Mucosa of rectum (tissue), 2 donors: ENCODE data around the gene CORO7.

Experiments used
- H3K27ac ChIP-seq, 2 donors: one replicate each; pipeline ENCODE4 v1.7.0; 2013; ENCODE audit warnings: inconsistent platforms in 2 of 2, low read depth in 2 of 2, low read length in 2 of 2
- H3K27me3 ChIP-seq, 2 donors: one replicate each; pipeline ENCODE4 v1.7.0; 2013; ENCODE audit warnings: low read length in 2 of 2; ENCODE audit not compliant: control insufficient read depth in 2 of 2, insufficient read depth in 2 of 2
- H3K36me3 ChIP-seq, 2 donors: one replicate each; pipeline ENCODE4 v1.7.0; 2013; ENCODE audit warnings: low read length in 2 of 2; ENCODE audit not compliant: control insufficient read depth in 2 of 2, insufficient read depth in 2 of 2
- H3K4me1 ChIP-seq, 2 donors: one replicate each; pipeline ENCODE4 v1.7.0; 2013; ENCODE audit warnings: low read length in 2 of 2, mild to moderate bottlenecking in 1 of 2; ENCODE audit not compliant: control insufficient read depth in 2 of 2, insufficient read depth in 2 of 2
- H3K4me3 ChIP-seq, 2 donors: one replicate each; pipeline ENCODE4 v1.7.0; 2013; ENCODE audit warnings: low read length in 2 of 2
- H3K9ac ChIP-seq, 2 donors: one replicate each; pipeline ENCODE4 v1.7.0; 2013; ENCODE audit warnings: low read length in 2 of 2, low read depth in 1 of 2, mild to moderate bottlenecking in 1 of 2
- H3K9me3 ChIP-seq, 2 donors: one replicate each; pipeline ENCODE4 v1.7.0; 2013; ENCODE audit warnings: low read length in 2 of 2; ENCODE audit not compliant: control insufficient read depth in 2 of 2
- donor health status: healthy.
- donor health status: Normal muscosa, but diverticular disease.

CORO7 gene

GRCh38 chr16:4314532-4315185 is 101.7 kb downstream of the CORO7 start:
- peak overlapping the region; percentile 61 to 68 for H3K27ac ChIP-seq
- H3K4me3 ChIP-seq, result peak overlapping the region; percentile 50 to 60
- H3K36me3 ChIP-seq, result no peaks in the 10 kb centered on the region
- peaks cover 11 to 21% of the 10 kb centered on the region in 2 donors for H3K4me1 ChIP-seq
- H3K9me3 ChIP-seq, result no peaks in the 10 kb centered on the region
- peak overlapping the region; percentile 38 to 51 for H3K9ac ChIP-seq
- H3K27me3 ChIP-seq, result peaks cover 8 to 21% of the 10 kb centered on the region in 2 donors

- no peaks in the 10 kb centered on the region for H3K9me3 ChIP-seq
- no peaks in the 10 kb centered on the region for H3K36me3 ChIP-seq
- H3K27me3 ChIP-seq, result peaks cover 8 to 18% of the 10 kb centered on the region in 2 donors
- H3K4me3 ChIP-seq, result peak overlapping the region in 1 of 2 donors; percentile 50
- no peak overlapping the region for H3K27ac ChIP-seq
- peaks cover 7 to 15% of the 10 kb centered on the region in 2 donors for H3K4me1 ChIP-seq
- no peak overlapping the region for H3K9ac ChIP-seq
Observed at GRCh38 chr16:4313563-4314531, 102.5 kb downstream of the CORO7 start.

DNA sequence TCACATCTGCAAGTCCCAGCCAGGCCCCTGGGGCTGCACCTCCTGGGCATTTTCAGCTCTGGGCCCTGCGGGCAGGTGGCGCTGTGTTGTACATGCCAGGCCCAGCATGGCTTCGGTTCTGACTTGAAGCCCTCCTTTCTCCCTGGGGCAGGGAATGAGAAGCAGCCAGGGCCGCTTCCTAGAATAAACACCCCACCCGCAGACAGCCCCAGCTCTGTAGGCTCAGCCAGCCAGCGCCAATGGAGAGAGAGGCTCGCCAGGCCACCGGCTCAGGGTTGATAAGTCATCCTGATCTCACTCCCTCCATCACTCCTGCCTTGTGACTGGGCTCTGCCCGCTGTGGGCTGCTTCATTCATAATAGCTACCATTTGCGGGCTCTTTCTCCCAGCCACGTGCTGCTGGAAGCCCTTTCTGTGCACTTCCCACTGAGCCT is 106.5 kb downstream of the CORO7 start:
- peaks cover 7 to 9% of the 10 kb centered on the region in 2 donors for H3K4me1 ChIP-seq
- H3K27ac ChIP-seq, result no peak overlapping the region

GRCh38 chr16:4309102-4309832 is 107.1 kb downstream of the CORO7 start:
- Histone ChIP-seq H3K4me1 (peaks cover 6 to 8% of the 10 kb centered on the region in 2 donors), H3K4me3 (no peak overlapping the region), H3K9ac (no peak overlapping the region), H3K27ac (no peak overlapping the region), H3K27me3 (peaks cover 4 to 8% of the 10 kb centered on the region in 2 donors), H3K9me3 (no peaks in the 10 kb centered on the region), H3K36me3 (no peaks in the 10 kb centered on the region)

More for the DNA sequence above, 106.5 kb downstream of the CORO7 start:
- H3K4me3 ChIP-seq, result no peak overlapping the region
- H3K9ac ChIP-seq, result no peak overlapping the region
- no peaks in the 10 kb centered on the region for H3K9me3 ChIP-seq
- H3K27me3 ChIP-seq, result peaks cover 8 to 14% of the 10 kb centered on the region in 2 donors
- H3K36me3 ChIP-seq, result no peaks in the 10 kb centered on the region

DNA sequence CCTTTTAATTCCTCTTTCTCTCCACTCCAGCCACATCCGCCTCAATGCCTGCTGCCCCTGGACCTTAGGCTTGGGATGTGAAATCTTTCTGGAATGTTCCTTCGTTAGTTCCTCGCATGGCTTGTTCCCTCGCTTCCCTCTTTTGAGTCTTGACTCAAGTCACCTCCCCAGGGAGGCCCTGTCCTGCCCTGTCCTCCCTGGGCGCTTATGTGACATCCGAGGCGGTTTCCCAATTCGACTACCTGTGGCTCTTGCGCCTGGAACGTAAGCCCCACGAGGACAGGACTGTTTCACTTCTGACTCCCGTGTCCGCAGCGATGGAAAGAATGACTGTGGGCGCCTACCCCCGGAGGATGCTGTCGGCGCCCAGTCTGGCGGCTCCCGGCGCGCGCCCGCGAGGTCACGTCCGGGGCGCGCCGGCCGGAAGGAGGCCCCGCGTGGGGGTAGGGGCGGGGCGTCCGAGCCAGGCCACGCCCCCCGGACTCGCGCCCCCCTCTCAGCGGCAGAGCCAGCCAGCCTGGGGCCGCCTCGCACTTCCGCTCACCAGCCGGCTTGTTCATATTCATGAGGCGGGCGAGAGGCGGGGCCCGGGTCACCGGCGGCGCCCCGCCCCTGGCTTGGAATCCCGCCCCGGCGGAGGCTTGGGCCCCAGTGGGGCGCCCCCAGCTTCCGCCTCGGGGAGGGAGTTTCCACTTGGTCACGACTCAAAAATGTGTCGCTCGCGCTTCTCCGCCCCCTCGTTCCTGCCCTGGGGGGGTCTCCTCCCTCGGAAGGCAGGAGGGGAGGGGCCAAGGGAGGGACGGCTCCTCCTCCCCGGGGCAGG is 109.0 kb downstream of the CORO7 start:
- Histone ChIP-seq H3K4me3 (peak overlapping the region; percentile 74 to 84), H3K9me3 (no peaks in the 10 kb centered on the region), H3K9ac (peak overlapping the region; percentile 52 to 58), H3K27ac (peak overlapping the region; percentile 75 to 76), H3K36me3 (no peaks in the 10 kb centered on the region), H3K27me3 (peaks cover 0 to 5% of the 10 kb centered on the region in 2 donors), H3K4me1 (peaks cover 6 to 8% of the 10 kb centered on the region in 2 donors)

DNA sequence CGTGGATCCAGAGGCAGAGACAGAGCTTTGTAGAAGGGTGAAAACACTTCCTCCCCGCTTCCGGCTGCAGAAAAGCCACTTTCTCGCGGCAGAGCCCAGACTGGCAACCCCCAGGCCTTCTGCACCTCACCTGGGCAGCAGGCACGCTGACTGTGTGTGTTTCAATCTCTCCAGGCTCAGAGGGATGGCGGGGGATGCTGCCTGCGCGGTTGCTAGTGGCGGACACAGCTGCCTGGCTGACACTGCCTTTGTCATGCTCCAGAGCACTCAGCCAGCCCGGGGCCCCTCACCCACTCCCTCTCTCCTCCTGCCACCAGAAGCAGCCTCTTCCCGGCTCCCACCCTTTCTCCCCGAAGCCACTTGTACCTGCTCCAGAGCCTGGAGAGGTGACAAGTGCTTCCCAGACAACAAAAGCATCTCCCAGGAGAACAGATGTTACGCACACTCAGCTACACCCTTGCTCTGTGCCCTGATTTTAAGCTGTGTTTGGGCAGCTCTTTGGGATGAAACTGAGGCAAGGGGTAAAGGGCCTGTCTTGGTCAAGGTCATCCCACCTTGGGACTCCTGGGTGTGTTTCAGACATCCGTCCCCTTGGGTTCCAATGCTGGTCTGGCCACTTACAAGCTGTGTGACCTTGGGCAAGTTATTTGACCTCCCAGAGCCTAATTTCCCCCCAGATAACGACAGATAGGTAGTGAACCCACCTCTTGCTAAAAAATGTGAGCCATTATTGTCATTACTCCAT is 109.8 kb downstream of the CORO7 start:
- H3K36me3 ChIP-seq, result no peaks in the 10 kb centered on the region
- H3K4me3 ChIP-seq, result peak overlapping the region; percentile 74 to 84
- H3K4me1 ChIP-seq, result peaks cover 6 to 8% of the 10 kb centered on the region in 2 donors
- peak overlapping the region; percentile 52 to 58 for H3K9ac ChIP-seq
- H3K27me3 ChIP-seq, result peaks cover 0 to 5% of the 10 kb centered on the region in 2 donors
- H3K27ac ChIP-seq, result peak overlapping the region; percentile 75 to 76
- no peaks in the 10 kb centered on the region for H3K9me3 ChIP-seq
